ENCODE results near the gene PKDCC. TPM values are rescaled to one million over a fixed set of nuclear protein-coding genes. Genes with fewer than 3 reads are reported as not detected.
"Not testable (repeated sequence)": the region's sequence is repeated elsewhere in the genome, so short reads cannot be mapped to it uniquely, and the experiment has no call there.

PKDCC gene
- total and polyA plus RNA-seq, 2 of the 8 experiments (the other 6 are each of a cell fraction or from before 2014, with no cell fraction given): 49.9 to 80.1 TPM

DNA sequence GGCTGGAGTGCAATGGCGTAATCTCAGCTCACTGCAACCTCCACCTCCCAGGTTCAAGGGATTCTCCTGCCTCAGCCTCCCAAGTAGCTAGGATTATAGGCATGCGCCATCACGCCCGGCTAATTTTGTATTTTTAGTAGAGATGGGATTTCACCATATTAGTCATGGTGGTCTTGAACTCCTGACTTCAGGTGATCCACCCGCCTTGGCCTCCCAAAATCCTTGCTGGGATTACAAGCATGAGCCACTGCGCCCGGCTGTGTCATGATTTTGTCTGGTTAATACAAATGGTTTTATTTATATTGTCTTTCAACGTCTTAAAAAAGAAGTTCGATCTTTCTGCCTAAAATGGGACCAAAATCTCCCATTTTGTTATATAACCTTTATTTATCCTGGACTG, 19.2 kb downstream of the PKDCC start:
- H4K5ac ChIP-seq (ENCODE audit: insufficient read length, low read depth, low read length); H3K4me3 ChIP-seq (ENCODE audit: extremely low read depth in 1 of 4, insufficient read depth in 2 of 4, low read depth in 3 of 4, low read length in 4 of 4); H2AK5ac ChIP-seq (ENCODE audit: low read depth, low read length); H3K23ac ChIP-seq (ENCODE audit: insufficient read length); H3K14ac ChIP-seq (ENCODE audit: insufficient read length); H2AFZ ChIP-seq (ENCODE audit: low read length); H4K8ac ChIP-seq (ENCODE audit: extremely low read depth, insufficient read depth, low read length); H3K4me2 ChIP-seq (ENCODE audit: insufficient read depth in 1 of 2, low read depth in 2 of 2, low read length in 2 of 2); H3K56ac ChIP-seq (replicated peaks; ENCODE audit: insufficient read length, low read depth, low read length); H2BK12ac ChIP-seq (ENCODE audit: low read depth, low read length); H3K18ac ChIP-seq (ENCODE audit: extremely low read depth, low read length); DNase-seq (ENCODE audit: low read depth in 1 of 2, low spot score in 2 of 2); H3K4me1 ChIP-seq (replicated peaks in 1 of 4; ENCODE audit: control insufficient read depth in 3 of 4, insufficient read depth in 4 of 4, low read length in 3 of 4); H3K79me1 ChIP-seq (ENCODE audit: low read depth, low read length); H3K4ac ChIP-seq (replicated peaks; ENCODE audit: insufficient read length, low read depth, low read length); H2BK5ac ChIP-seq (ENCODE audit: low read depth, low read length); H3K27me3 ChIP-seq (replicated peaks in 1 of 4; ENCODE audit: control insufficient read depth in 3 of 4, extremely low read depth in 1 of 4, insufficient read depth in 3 of 4, low read length in 3 of 4); H3K36me3 ChIP-seq (ENCODE audit: control insufficient read depth in 2 of 4, insufficient read depth in 4 of 4, low read length in 3 of 4); H3K9me3 ChIP-seq (ENCODE audit: insufficient read depth in 2 of 2, low read depth in 1 of 2, low read length in 1 of 2); H2BK15ac ChIP-seq (ENCODE audit: low read length); H3K79me2 ChIP-seq (ENCODE audit: control insufficient read depth in 1 of 2, insufficient read depth in 2 of 2, low read length in 2 of 2); H3K27ac ChIP-seq (ENCODE audit: low read depth, low read length); H2BK20ac ChIP-seq (ENCODE audit: low read length); H2BK120ac ChIP-seq (replicated peaks; ENCODE audit: low read depth, low read length); H4K91ac ChIP-seq (replicated peaks; ENCODE audit: insufficient read length, low read length); H4K20me1 ChIP-seq (replicated peaks in 1 of 2; ENCODE audit: control insufficient read depth in 1 of 2, insufficient read depth in 2 of 2, low read length in 2 of 2); H3K23me2 ChIP-seq (ENCODE audit: low read depth, low read length); H3K9ac ChIP-seq (replicated peaks in 1 of 4; ENCODE audit: extremely low read depth in 1 of 4, low read depth in 3 of 4, low read length in 3 of 4); FAIRE-seq: not testable (repeated sequence)
- ChIA-PET CTCF (ENCODE audit: partially characterized antibody) (interaction anchor here (1.3 to 25.9 kb wide), 7 partner anchors 12 to 226 kb away, joined by 4 to 890 read pairs (median 7); no protein-coding TSS in a partner anchor), POLR2A (ENCODE audit: partially characterized antibody) (interaction anchor here (0.5 to 1.6 kb wide), 2 partner anchors 20 to 245 kb away, joined by 3 to 5 read pairs; partner anchors contain the start of gene PKDCC)
- 88% methylated on average over 9 of the region's 9 CpGs; no CpG with 5 or more reads in 1 of the 2 experiments for WGBS, 2 experiments (ENCODE audit: extremely low coverage in 1 of 2, insufficient coverage in 1 of 2, insufficient read length in 1 of 2, insufficient replicate concordance in 2 of 2, low coverage in 1 of 2, low lambda C conversion rate in 2 of 2, missing lambda C conversion rate in 1 of 2)
